OCI-LY1 (cell line): ENCODE measurements around the gene XKR7.

Experiments
- H2AFZ ChIP-seq: fragments of 200-600 bp; sonication (generic), shearing (Covaris generic); 2 replicates; pipeline ENCODE4 v1.6.0; 2014; ENCODE audit warnings: antibody characterized with exemption, mild to moderate bottlenecking, low read length
- H3F3A ChIP-seq: fragments of 200-600 bp; sonication (generic), shearing (Covaris generic); 2 replicates; pipeline ENCODE4 v1.6.0; 2014; ENCODE audit warnings: mild to moderate bottlenecking, antibody characterized with exemption, low read length, moderate library complexity; ENCODE audit not compliant: insufficient read depth
- H3K27ac ChIP-seq: fragments of 200-600 bp; sonication (generic); 2 replicates; pipeline ENCODE4 v1.5.1; 2014; ENCODE audit warnings: low read length, mixed run types, mild to moderate bottlenecking, low read depth; ENCODE audit not compliant: poor library complexity, severe bottlenecking
- H3K27me3 ChIP-seq: fragments of 200-600 bp; sonication (generic); 2 replicates; pipeline ENCODE4 v1.6.0; 2014; ENCODE audit warnings: antibody characterized with exemption, mild to moderate bottlenecking, low read length, moderate library complexity; ENCODE audit not compliant: insufficient read depth
- H3K36me3 ChIP-seq: fragments of 200-600 bp; sonication (generic); 2 replicates; pipeline ENCODE4 v1.6.1; 2014; ENCODE audit warnings: mild to moderate bottlenecking, antibody characterized with exemption, low read length, moderate library complexity, mixed read lengths; ENCODE audit not compliant: insufficient read depth
- H3K4me1 ChIP-seq: fragments of 200-600 bp; sonication (generic); 2 replicates; pipeline ENCODE4 v1.5.1; 2014; ENCODE audit warnings: mild to moderate bottlenecking, low read length, moderate library complexity; ENCODE audit not compliant: insufficient read depth, severe bottlenecking
- H3K4me2 ChIP-seq: fragments of 200-600 bp; sonication (generic), shearing (Covaris generic); 2 replicates; pipeline ENCODE4 v1.6.1; 2014; ENCODE audit warnings: low read length
- H3K4me3 ChIP-seq: fragments of 200-600 bp; sonication (generic); 2 replicates; pipeline ENCODE4 v1.5.1; 2014; ENCODE audit warnings: low read length, low read depth, mild to moderate bottlenecking, mixed read lengths; ENCODE audit not compliant: poor library complexity, severe bottlenecking
- H3K79me2 ChIP-seq: fragments of 200-600 bp; shearing (Covaris generic); 2 replicates; pipeline ENCODE4 v1.6.1; 2016; ENCODE audit warnings: mixed run types, low read length, mixed read lengths; ENCODE audit not compliant: insufficient read depth
- H3K9ac ChIP-seq: fragments of 200-600 bp; sonication (generic), shearing (Covaris generic); 2 replicates; pipeline ENCODE4 v1.6.1; 2014; ENCODE audit warnings: mild to moderate bottlenecking, low read length, mixed read lengths
- H3K9me2 ChIP-seq: fragments of 200-600 bp; sonication (generic), shearing (Covaris generic); 2 replicates; pipeline ENCODE4 v1.6.1; 2014; ENCODE audit warnings: low read depth, mild to moderate bottlenecking, low read length, mixed read lengths
- H3K9me3 ChIP-seq: fragments of 200-600 bp; shearing (Covaris generic); 2 replicates; pipeline ENCODE4 v1.6.1; 2014; ENCODE audit warnings: low read length, mixed read lengths
- H4K20me1 ChIP-seq: fragments of 200-600 bp; sonication (generic), shearing (Covaris generic); 2 replicates; pipeline ENCODE4 v1.6.0; 2016; ENCODE audit warnings: mild to moderate bottlenecking, low read length; ENCODE audit not compliant: insufficient read depth
- CTCF ChIP-seq: fragments of 200-600 bp; sonication (generic), shearing (Covaris generic); IDR thresholded peaks from 2 replicates; pipeline ENCODE4 v1.5.1; 2017; ENCODE audit warnings: mild to moderate bottlenecking, antibody characterized with exemption, low read length, moderate library complexity, mixed read lengths
- EZH2 ChIP-seq: fragments of 200-600 bp; sonication (generic), shearing (Covaris generic); IDR thresholded peaks from 2 replicates; pipeline ENCODE4 v1.8.0; 2017; ENCODE audit warnings: borderline replicate concordance, mixed run types, mild to moderate bottlenecking, antibody characterized with exemption, low read length, moderate library complexity, mixed read lengths

Gene XKR7

GRCh38 chr20:31967830-31968249 lies at the start of gene XKR7:
Gene XKR7 (plus strand): TSS chr20:31968151. CDS start chr20:31968176, 25 bp downstream.
- Histone ChIP-seq H3K9ac (no peak within 1 kb of the TSS), H3K79me2 (no peaks in the 10 kb centered on the region), H3F3A (no peaks in the 10 kb centered on the region), H2AFZ (no peak within 1 kb of the TSS), H3K27me3 (no peaks in the 10 kb centered on the region), H3K36me3 (no peaks in the 10 kb centered on the region), H3K9me2 (no peaks in the 10 kb centered on the region), H4K20me1 (no peaks in the 10 kb centered on the region), H3K4me1 (no peaks in the 10 kb centered on the region), H3K4me3 (peak within 1 kb of the TSS; percentile 25), H3K4me2 (peak within 1 kb of the TSS; percentile 42; the same call in 1 of the 2 replicates), H3K27ac (no peak within 1 kb of the TSS), H3K9me3 (no peaks in the 10 kb centered on the region)
- TF ChIP-seq EZH2 (no peak), CTCF (no peak)

GRCh38 chr20:31918466-31919105 lies 49.4 kb upstream of the XKR7 start:
- Histone ChIP-seq H3K4me3 (no peak overlapping the region), H3K9me3 (no peaks in the 10 kb centered on the region), H3K27me3 (0 out of 2 replicates have a peak, but pooled peaks cover 6% of the 10 kb centered on the region), H2AFZ (no peak overlapping the region), H3K4me1 (no peaks in the 10 kb centered on the region), H3F3A (no peaks in the 10 kb centered on the region), H3K79me2 (no peaks in the 10 kb centered on the region), H4K20me1 (no peaks in the 10 kb centered on the region), H3K9ac (no peak overlapping the region), H3K27ac (no peak overlapping the region), H3K4me2 (no peak overlapping the region), H3K36me3 (no peaks in the 10 kb centered on the region), H3K9me2 (no peaks in the 10 kb centered on the region)
- TF ChIP-seq CTCF, result no peak
- no peak for TF ChIP-seq EZH2

DNA sequence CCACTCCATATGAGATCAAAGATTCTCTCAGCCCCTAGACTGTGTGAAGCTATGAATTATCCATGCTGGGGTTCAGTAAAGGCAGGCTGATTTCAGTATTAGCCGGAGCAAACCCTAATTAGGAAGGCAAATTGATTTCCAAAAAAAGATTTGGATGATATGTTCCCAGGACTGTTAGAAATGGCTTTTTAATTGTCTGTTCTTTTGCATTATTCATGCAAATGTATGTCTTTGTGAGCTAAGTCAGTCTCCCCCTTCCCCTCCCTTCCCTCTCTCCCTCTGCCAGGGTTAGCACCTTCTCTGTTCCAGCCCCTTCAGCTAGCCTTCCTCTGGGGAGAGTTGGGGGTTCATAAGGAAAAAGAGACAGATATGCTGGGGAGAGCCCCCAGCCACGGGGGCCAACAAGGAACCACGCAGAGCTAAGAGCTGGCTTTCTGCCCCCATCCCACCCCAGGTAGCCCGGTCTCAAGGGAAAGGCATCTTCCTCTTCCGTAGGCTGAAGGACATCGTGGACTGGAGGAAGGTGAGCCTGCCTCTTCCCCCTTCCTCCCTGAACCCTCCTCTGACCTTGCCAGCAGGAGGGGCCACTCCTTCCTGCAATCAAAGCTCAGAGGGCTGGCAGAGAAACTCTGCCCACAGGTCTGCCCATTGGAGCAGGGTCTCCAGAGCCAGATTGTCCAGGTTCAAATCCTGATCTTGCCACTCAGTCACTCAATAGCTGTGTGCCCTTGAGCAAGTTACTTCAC lies 48.4 kb upstream of the XKR7 start:
- H3K9me3 ChIP-seq, result no peaks in the 10 kb centered on the region
- no peak overlapping the region for H3K9ac ChIP-seq
- H3K4me3 ChIP-seq, result no peak overlapping the region
- no peaks in the 10 kb centered on the region for H3K9me2 ChIP-seq
- no peaks in the 10 kb centered on the region for H4K20me1 ChIP-seq
- 0 out of 2 replicates have a peak, but pooled peaks cover 6% of the 10 kb centered on the region for H3K27me3 ChIP-seq
- H3K27ac ChIP-seq, result no peak overlapping the region
- no peaks in the 10 kb centered on the region for H3K79me2 ChIP-seq
- no peaks in the 10 kb centered on the region for H3F3A ChIP-seq
- H3K4me2 ChIP-seq, result no peak overlapping the region
- TF ChIP-seq CTCF, result no peak
- no peak for TF ChIP-seq EZH2
- H2AFZ ChIP-seq, result no peak overlapping the region
- no peaks in the 10 kb centered on the region for H3K36me3 ChIP-seq
- no peaks in the 10 kb centered on the region for H3K4me1 ChIP-seq
